Smooth muscle cell (in vitro differentiated cells): Measurements from ENCODE around the gene VAX1. TPM values are rescaled to one million over a fixed set of nuclear protein-coding genes. Genes with fewer than 3 reads are reported as not detected.

Source experiments
- DNase-seq: peaks from one replicate; lab custom pipeline; 2025; ENCODE audit not compliant: unreplicated experiment; lab: John Stamatoyannopoulos, UW
- H2AFZ ChIP-seq: fragments of 200-600 bp; sonication (generic); 2 replicates; pipeline ENCODE4 v1.6.0; 2016; ENCODE audit warnings: antibody characterized with exemption, low read depth, mild to moderate bottlenecking
- H3F3A ChIP-seq: fragments of 200-600 bp; sonication (generic); 2 replicates; pipeline ENCODE4 v1.6.0; 2017; ENCODE audit warnings: antibody characterized with exemption, low read depth
- H3K27ac ChIP-seq: fragments of 200-600 bp; sonication (generic); 2 replicates; pipeline ENCODE4 v1.5.1; 2016; ENCODE audit warnings: low read depth, mild to moderate bottlenecking
- H3K27me3 ChIP-seq: fragments of 200-600 bp; sonication (generic); 2 replicates; pipeline ENCODE4 v1.6.1; 2016; ENCODE audit warnings: low read depth, mild to moderate bottlenecking
- H3K36me3 ChIP-seq: fragments of 200-600 bp; sonication (generic); 2 replicates; pipeline ENCODE4 v1.5.1; 2016; ENCODE audit warnings: low read depth
- H3K4me1 ChIP-seq: fragments of 200-600 bp; sonication (generic); 2 replicates; pipeline ENCODE4 v1.5.1; 2016; ENCODE audit warnings: low read depth
- H3K4me2 ChIP-seq: fragments of 200-600 bp; sonication (generic); 2 replicates; pipeline ENCODE4 v1.6.0; 2016; ENCODE audit warnings: mild to moderate bottlenecking
- H3K4me3 ChIP-seq: fragments of 200-600 bp; sonication (generic); 2 replicates; pipeline ENCODE4 v1.5.1; 2016; ENCODE audit warnings: mild to moderate bottlenecking
- H3K79me2 ChIP-seq: fragments of 200-600 bp; sonication (generic); 2 replicates; pipeline ENCODE4 v1.6.0; 2016; ENCODE audit warnings: low read depth, mild to moderate bottlenecking
- H3K9ac ChIP-seq: fragments of 200-600 bp; sonication (generic); 2 replicates; pipeline ENCODE4 v1.6.0; 2016; ENCODE audit warnings: low read depth
- H3K9me3 ChIP-seq: fragments of 200-600 bp; sonication (generic); replicated peaks from 2 replicates; pipeline ENCODE4 v1.5.1; 2016; ENCODE audit warnings: low read depth
- H4K20me1 ChIP-seq: fragments of 200-600 bp; sonication (generic); 2 replicates; pipeline ENCODE4 v1.6.0; 2016; ENCODE audit warnings: low read depth
- CTCF ChIP-seq: fragments of 200-600 bp; sonication (generic); IDR thresholded peaks from 2 replicates; pipeline ENCODE4 v1.5.1; 2017; ENCODE audit warnings: borderline replicate concordance, mild to moderate bottlenecking, antibody characterized with exemption; ENCODE audit not compliant: insufficient read depth, poor library complexity, severe bottlenecking
- WGBS: methylation state at CpG from one replicate; pipeline ENCODE4 v1.1.7; 2016; ENCODE audit warnings: low lambda C conversion rate; 5-methylcytosine and 5-hydroxymethylcytosine counted together
- polyA plus RNA-seq: library from polyadenylated mRNA; unstranded; fragments of >200 nt; fragmentation: Nextera tagmentation; extraction: Ambion mirVana; gene quantifications from 2 replicates; pipeline ENCODE4 v1.2.1, GENCODE V29; 2016
- total RNA-seq: library from RNA; depleted of rRNA; stranded (reverse); fragments of >200 nt; gene quantifications from 2 replicates; pipeline ENCODE4 v1.2.3, GENCODE V29; 2014

Gene VAX1
- total and polyA plus RNA-seq, 2 experiments from 2014 or later = not detected

GRCh38 chr10:117152668-117153067 lies 14.6 kb upstream of the VAX1 start:
- no peaks in the 10 kb centered on the region for H3K4me1 ChIP-seq
- H3K9me3 ChIP-seq = no peaks in the 10 kb centered on the region
- H3F3A ChIP-seq = no peaks in the 10 kb centered on the region
- WGBS = 46% methylated on average over 3 of the region's 3 CpGs
- no peak overlapping the region for H3K4me3 ChIP-seq
- TF ChIP-seq CTCF = no peak
- no peaks in the 10 kb centered on the region for H3K36me3 ChIP-seq
- peaks cover 82% of the 10 kb centered on the region for H3K27me3 ChIP-seq
- no peak overlapping the region for H3K4me2 ChIP-seq
- H2AFZ ChIP-seq = no peak overlapping the region
- no peak overlapping the region for H3K9ac ChIP-seq
- H3K79me2 ChIP-seq = no peaks in the 10 kb centered on the region
- DNase-seq = no peak
- H4K20me1 ChIP-seq = no peaks in the 10 kb centered on the region
- no peak overlapping the region for H3K27ac ChIP-seq

GRCh38 chr10:117148284-117148683 lies 10.2 kb upstream of the VAX1 start:
- 74% methylated on average over 3 of the region's 3 CpGs for WGBS
- DNase-seq = no peak
- H3K27me3 ChIP-seq = peaks cover 75% of the 10 kb centered on the region
- no peak overlapping the region for H3K9ac ChIP-seq
- H2AFZ ChIP-seq = no peak overlapping the region
- H3K27ac ChIP-seq = no peak overlapping the region
- no peaks in the 10 kb centered on the region for H3K9me3 ChIP-seq
- no peaks in the 10 kb centered on the region for H3K36me3 ChIP-seq
- no peak overlapping the region for H3K4me2 ChIP-seq
- no peaks in the 10 kb centered on the region for H3K4me1 ChIP-seq
- H3F3A ChIP-seq = no peaks in the 10 kb centered on the region
- H3K79me2 ChIP-seq = no peaks in the 10 kb centered on the region
- no peak overlapping the region for H3K4me3 ChIP-seq
- no peaks in the 10 kb centered on the region for H4K20me1 ChIP-seq
- TF ChIP-seq CTCF = no peak

GRCh38 chr10:117145019-117145418 lies 6.9 kb upstream of the VAX1 start:
- H2AFZ ChIP-seq = no peak overlapping the region
- H3K9me3 ChIP-seq = no peaks in the 10 kb centered on the region
- H3K36me3 ChIP-seq = no peaks in the 10 kb centered on the region
- no peaks in the 10 kb centered on the region for H3F3A ChIP-seq
- no peak overlapping the region for H3K9ac ChIP-seq
- no peaks in the 10 kb centered on the region for H4K20me1 ChIP-seq
- TF ChIP-seq CTCF = no peak
- H3K4me2 ChIP-seq = no peak overlapping the region
- 84% methylated on average over 4 of the region's 4 CpGs for WGBS
- H3K4me3 ChIP-seq = no peak overlapping the region
- H3K27me3 ChIP-seq = peaks cover 90% of the 10 kb centered on the region
- no peak for DNase-seq
- no peaks in the 10 kb centered on the region for H3K79me2 ChIP-seq
- no peak overlapping the region for H3K27ac ChIP-seq
- no peaks in the 10 kb centered on the region for H3K4me1 ChIP-seq

- Histone ChIP-seq H3K4me3 (no peak overlapping the region), H3K4me1 (peaks cover 14% of the 10 kb centered on the region), H3K79me2 (no peaks in the 10 kb centered on the region), H3K9me3 (no peaks in the 10 kb centered on the region), H3K9ac (no peak overlapping the region), H4K20me1 (no peaks in the 10 kb centered on the region), H3F3A (no peaks in the 10 kb centered on the region), H2AFZ (no peak overlapping the region), H3K4me2 (no peak overlapping the region), H3K27ac (no peak overlapping the region), H3K36me3 (no peaks in the 10 kb centered on the region), H3K27me3 (peaks cover 93% of the 10 kb centered on the region)
- no peak for TF ChIP-seq CTCF
- WGBS = 58% methylated on average over 5 of the region's 5 CpGs
- no peak for DNase-seq
Measured at GRCh38 chr10:117143103-117143823, 5.2 kb upstream of the VAX1 start.
